ENCODE data around the gene EAPP. TPM values are rescaled to one million over a fixed set of nuclear protein-coding genes. Genes with fewer than 3 reads are reported as not detected.
A peak's percentile ranks its signal among the peaks of the same experiment; 100 is the strongest.

The EAPP gene
- total and polyA plus RNA-seq, 2 of the 13 experiments (the other 11 are each of a cell fraction or from before 2014, with no cell fraction given): 68.7 to 110 TPM

GRCh38 chr14:34554540-34555250, 15.2 kb upstream of the EAPP start (continued):
- peak; percentile 12; the same call in 1 of the 2 replicates for TF ChIP-seq PREB (CRISPR knock-in tag; IDR thresholded peaks at IDR 0.05)
- TF ChIP-seq ZNF619 (CRISPR knock-in tag; IDR thresholded peaks at IDR 0.05): 0 out of 2 replicates have a peak, but pooled peaks have one; percentile 19
- TF ChIP-seq ZNF547 (CRISPR knock-in tag; IDR thresholded peaks at IDR 0.05): no peak
- TF ChIP-seq ZBTB3 (CRISPR knock-in tag; IDR thresholded peaks at IDR 0.05; ENCODE audit: borderline replicate concordance, low read depth): no peak
- no peak for TF ChIP-seq ATF7 (IDR thresholded peaks at IDR 0.05)
- TF ChIP-seq ATF7 (CRISPR knock-in tag; IDR thresholded peaks at IDR 0.05): 0 out of 2 replicates have a peak, but pooled peaks have one; percentile 43
- TF ChIP-seq HINFP (CRISPR knock-in tag; IDR thresholded peaks at IDR 0.05; ENCODE audit: low read depth): 0 out of 2 replicates have a peak, but pooled peaks have one; percentile 26
- peak; percentile 4; the same call in 1 of the 2 replicates for TF ChIP-seq ZSCAN25 (CRISPR knock-in tag; IDR thresholded peaks at IDR 0.05)
- TF ChIP-seq HNF1B (CRISPR knock-in tag; IDR thresholded peaks at IDR 0.05): 0 out of 2 replicates have a peak, but pooled peaks have one; percentile 42
- no peak for TF ChIP-seq ZHX2 (IDR thresholded peaks at IDR 0.05; ENCODE audit: low read depth)
- 0 out of 2 replicates have a peak, but pooled peaks have one; percentile 40 for TF ChIP-seq ZHX2 (CRISPR knock-in tag; IDR thresholded peaks at IDR 0.05; ENCODE audit: borderline replicate concordance)
- peak; percentile 61; the same call in 1 of the 2 replicates for TF ChIP-seq BORCS8-MEF2B (CRISPR knock-in tag; IDR thresholded peaks at IDR 0.05)
- 0 out of 2 replicates have a peak, but pooled peaks have one; percentile 24 for TF ChIP-seq ZNF704 (CRISPR knock-in tag; IDR thresholded peaks at IDR 0.05; ENCODE audit: borderline replicate concordance)
- TF ChIP-seq ZNF333 (CRISPR knock-in tag; IDR thresholded peaks at IDR 0.05; ENCODE audit: borderline replicate concordance): no peak
- TF ChIP-seq RXRA (CRISPR knock-in tag; IDR thresholded peaks at IDR 0.05): no peak
- TF ChIP-seq KDM5B (CRISPR knock-in tag; IDR thresholded peaks at IDR 0.05; ENCODE audit: borderline replicate concordance): 0 out of 2 replicates have a peak, but pooled peaks have one; percentile 32
- TF ChIP-seq ZNF546 (CRISPR knock-in tag; conservative IDR thresholded peaks at IDR 0.05): no peak
